HepG2 (cell line): ENCODE results near the gene DAB2. TPM values are rescaled to one million over a fixed set of nuclear protein-coding genes. Genes with fewer than 3 reads are reported as not detected.
A peak's percentile ranks its signal among the peaks of the same experiment; 100 is the strongest.

Source experiments
- ATF7-NPFF ChIP-seq: sonication (generic); formaldehyde crosslinking; IDR thresholded peaks from 2 replicates; pipeline ENCODE4 v1.8.1; 2023; ENCODE audit warnings: mild to moderate bottlenecking, low read depth, missing genetic modification reagents, moderate library complexity
- DPF2 ChIP-seq: sonication (generic); formaldehyde crosslinking; IDR thresholded peaks from 2 replicates; pipeline ENCODE4 v1.4.0; 2020; ENCODE audit warnings: mild to moderate bottlenecking, low read depth, missing genetic modification reagents, borderline replicate concordance
- FOXK1 ChIP-seq: sonication (generic); formaldehyde crosslinking; IDR thresholded peaks from 2 replicates; pipeline ENCODE4 v1.4.0; 2020; ENCODE audit warnings: low read depth, missing genetic modification reagents, borderline replicate concordance
- GATA4 ChIP-seq: sonication (generic); IDR thresholded peaks from 2 replicates; pipeline ENCODE4 v1.6.1; 2016; ENCODE audit warnings: antibody characterized with exemption, low read depth, borderline replicate concordance
- HHEX ChIP-seq: IDR thresholded peaks from 2 replicates; pipeline ENCODE4 v1.6.1; 2016; ENCODE audit warnings: control low read depth
- HIVEP1 ChIP-seq: sonication (generic); formaldehyde crosslinking; IDR thresholded peaks from 2 replicates; pipeline ENCODE4 v1.4.0; 2020; ENCODE audit warnings: mild to moderate bottlenecking, missing genetic modification reagents
- HOXA5 ChIP-seq: sonication (generic); formaldehyde crosslinking; IDR thresholded peaks from 2 replicates; pipeline ENCODE4 v1.4.0; 2020; ENCODE audit warnings: missing genetic modification reagents
- KDM2A ChIP-seq: sonication (generic); formaldehyde crosslinking; IDR thresholded peaks from 2 replicates; pipeline ENCODE4 v1.4.0; 2020; ENCODE audit warnings: low read depth, missing genetic modification reagents, borderline replicate concordance
- KDM5A ChIP-seq: fragments of 200-600 bp; sonication (generic); IDR thresholded peaks from 2 replicates; pipeline ENCODE4 v1.7.0; 2018; ENCODE audit warnings: antibody characterized with exemption, mild to moderate bottlenecking, low read length, borderline replicate concordance
- LCORL ChIP-seq, 2 experiments: fragments of 450-650 bp in 1 of 2; sonication (generic) in 1 of 2; formaldehyde crosslinking in 1 of 2; IDR thresholded peaks; 2 replicates each; pipeline versions ENCODE4 v1.5.0 to v1.6.1; 2017 to 2020; ENCODE audit warnings: antibody characterized with exemption in 1 of 2, missing genetic modification reagents in 1 of 2
- PCBP2 ChIP-seq: fragments of 200-400 bp; formaldehyde crosslinking; optimal IDR thresholded peaks from 2 replicates; pipeline ENCODE3; 2018; ENCODE audit warnings: low read length, low read depth; ENCODE audit not compliant: poor library complexity, severe bottlenecking
- POLR2G ChIP-seq: fragments of 200-400 bp; formaldehyde crosslinking; IDR thresholded peaks from 2 replicates; pipeline ENCODE4 v1.6.1; 2018; ENCODE audit warnings: mild to moderate bottlenecking, low read depth, low read length, moderate library complexity
- SMAD1 ChIP-seq: sonication (generic); formaldehyde crosslinking; IDR thresholded peaks from 2 replicates; pipeline ENCODE4 v1.4.0; 2020; ENCODE audit warnings: missing genetic modification reagents, low read depth, mild to moderate bottlenecking, borderline replicate concordance
- TRAFD1 ChIP-seq: sonication (generic); formaldehyde crosslinking; IDR thresholded peaks from 2 replicates; pipeline ENCODE4 v1.5.1; 2020; ENCODE audit warnings: missing genetic modification reagents, mild to moderate bottlenecking, borderline replicate concordance
- ZBTB7B ChIP-seq: sonication (generic); formaldehyde crosslinking; IDR thresholded peaks from 2 replicates; pipeline ENCODE4 v1.4.0; 2020; ENCODE audit warnings: missing genetic modification reagents
- ZFY ChIP-seq: sonication (generic); formaldehyde crosslinking; IDR thresholded peaks from 2 replicates; pipeline ENCODE4 v1.4.0; 2020; ENCODE audit warnings: missing genetic modification reagents
- ZNF225 ChIP-seq: sonication (generic); formaldehyde crosslinking; IDR thresholded peaks from 2 replicates; pipeline ENCODE4 v1.4.0; 2020; ENCODE audit warnings: mild to moderate bottlenecking, missing genetic modification reagents
- ZNF276 ChIP-seq: sonication (generic); formaldehyde crosslinking; IDR thresholded peaks from 2 replicates; pipeline ENCODE4 v1.4.0; 2020; ENCODE audit warnings: mild to moderate bottlenecking, low read depth, missing genetic modification reagents
- ZNF350 ChIP-seq: sonication (generic); formaldehyde crosslinking; IDR thresholded peaks from 2 replicates; pipeline ENCODE4 v1.4.0; 2020; ENCODE audit warnings: mild to moderate bottlenecking, low read depth, missing genetic modification reagents, borderline replicate concordance
- ZNF572 ChIP-seq: sonication (generic); formaldehyde crosslinking; IDR thresholded peaks from 2 replicates; pipeline ENCODE4 v1.5.1; 2020; ENCODE audit warnings: mild to moderate bottlenecking, missing genetic modification reagents
- ZSCAN20 ChIP-seq: sonication (generic); formaldehyde crosslinking; IDR thresholded peaks from 2 replicates; pipeline ENCODE4 v1.4.0; 2020; ENCODE audit warnings: missing genetic modification reagents, mild to moderate bottlenecking, borderline replicate concordance
- polyA plus RNA-seq, 8 experiments: library from polyadenylated mRNA; depleted of rRNA in 3 of 8; stranded (reverse) in 7 of 8; unstranded in 1 of 8; fragments of >200 nt; fragmentation: Illumina TruSeq in 4 of 8; extraction: Trizol in 4 of 8; gene quantifications; 2 replicates each; pipeline versions ENCODE4 v1.2.1 to v1.2.3, GENCODE V29; 2011 to 2016; ENCODE audit warnings: low read depth in 4 of 8, missing spikeins in 1 of 8, mixed read lengths in 1 of 8; ENCODE audit not compliant: insufficient read depth in 1 of 8
- total RNA-seq, 5 experiments: library from RNA; depleted of rRNA; stranded (reverse); fragments of >200 nt; fragmentation: Illumina TruSeq; extraction: Trizol; gene quantifications; 2 replicates each; pipeline ENCODE4 v1.2.3, GENCODE V29; 2016; ENCODE audit warnings: low read depth in 1 of 5
- TF ChIP-seq, protein P1 (sequence below): sonication (generic); formaldehyde crosslinking; conservative IDR thresholded peaks from 2 replicates; pipeline ENCODE4 v1.8.0; 2022; ENCODE audit warnings: low read depth, missing genetic modification reagents

The DAB2 gene
- total and polyA plus RNA-seq, 2 of the 13 experiments (the other 11 are each of a cell fraction or from before 2014, with no cell fraction given), result 6.4 to 6.5 TPM

- no peak for TF ChIP-seq ZNF276
- TF ChIP-seq ZFY (CRISPR knock-in tag), result peak; percentile 29; the same call in 1 of the 2 replicates
- no peak for TF ChIP-seq TRAFD1 (CRISPR knock-in tag)
- TF ChIP-seq ZNF350, result peak; percentile 46; the same call in 1 of the 2 replicates
- 0 out of 2 replicates have a peak, but pooled peaks have one; percentile 39 for TF ChIP-seq SMAD1 (CRISPR knock-in tag)
- TF ChIP-seq ZBTB7B (CRISPR knock-in tag), result peak; percentile 90
- TF ChIP-seq HIVEP1 (CRISPR knock-in tag), result peak; percentile 26; the same call in 1 of the 2 replicates
- 0 out of 2 replicates have a peak, but pooled peaks have one; percentile 41 for TF ChIP-seq ZNF225 (CRISPR knock-in tag)
- TF ChIP-seq KDM5A, result peak; percentile 48; the same call in 1 of the 2 replicates
- TF ChIP-seq, protein P1, sequence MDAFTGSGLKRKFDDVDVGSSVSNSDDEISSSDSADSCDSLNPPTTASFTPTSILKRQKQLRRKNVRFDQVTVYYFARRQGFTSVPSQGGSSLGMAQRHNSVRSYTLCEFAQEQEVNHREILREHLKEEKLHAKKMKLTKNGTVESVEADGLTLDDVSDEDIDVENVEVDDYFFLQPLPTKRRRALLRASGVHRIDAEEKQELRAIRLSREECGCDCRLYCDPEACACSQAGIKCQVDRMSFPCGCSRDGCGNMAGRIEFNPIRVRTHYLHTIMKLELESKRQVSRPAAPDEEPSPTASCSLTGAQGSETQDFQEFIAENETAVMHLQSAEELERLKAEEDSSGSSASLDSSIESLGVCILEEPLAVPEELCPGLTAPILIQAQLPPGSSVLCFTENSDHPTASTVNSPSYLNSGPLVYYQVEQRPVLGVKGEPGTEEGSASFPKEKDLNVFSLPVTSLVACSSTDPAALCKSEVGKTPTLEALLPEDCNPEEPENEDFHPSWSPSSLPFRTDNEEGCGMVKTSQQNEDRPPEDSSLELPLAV, result no peak
- TF ChIP-seq LCORL (IDR thresholded peaks at IDR 0.05), result no peak
- TF ChIP-seq LCORL (CRISPR knock-in tag; IDR thresholded peaks at IDR 0.05), result peak; percentile 42; the same call in 1 of the 2 replicates
- TF ChIP-seq PCBP2, result no peak
- TF ChIP-seq ZNF572, result no peak
- TF ChIP-seq FOXK1, result 0 out of 2 replicates have a peak, but pooled peaks have one; percentile 35
- 0 out of 2 replicates have a peak, but pooled peaks have one; percentile 27 for TF ChIP-seq GATA4
- TF ChIP-seq DPF2 (CRISPR knock-in tag), result no peak
- TF ChIP-seq HOXA5 (CRISPR knock-in tag), result 0 out of 2 replicates have a peak, but pooled peaks have one; percentile 32
- TF ChIP-seq POLR2G, result peak; percentile 43
- no peak for TF ChIP-seq HHEX
- no peak for TF ChIP-seq ATF7-NPFF (CRISPR knock-in tag)
- 0 out of 2 replicates have a peak, but pooled peaks have one; percentile 63 for TF ChIP-seq ZSCAN20 (CRISPR knock-in tag)
- TF ChIP-seq KDM2A (CRISPR knock-in tag), result peak; percentile 87; the same call in 1 of the 2 replicates
Measured at GRCh38 chr5:39424736-39425637, at the start of gene DAB2 (continued).
